CD4-positive, alpha-beta T cell treated with Interleukin-15 for 4 hours (primary cell): ENCODE measurements around the gene SH3RF3.
"Not testable (repeated sequence)": the region's sequence is repeated elsewhere in the genome, so short reads cannot be mapped to it uniquely, and the experiment has no call there.

Source experiments
- DNase-seq: peaks from one replicate; pipeline ENCODE4 v3.0.0-alpha.2; 2020; ENCODE audit warnings: low spot score

The SH3RF3 gene

DNA sequence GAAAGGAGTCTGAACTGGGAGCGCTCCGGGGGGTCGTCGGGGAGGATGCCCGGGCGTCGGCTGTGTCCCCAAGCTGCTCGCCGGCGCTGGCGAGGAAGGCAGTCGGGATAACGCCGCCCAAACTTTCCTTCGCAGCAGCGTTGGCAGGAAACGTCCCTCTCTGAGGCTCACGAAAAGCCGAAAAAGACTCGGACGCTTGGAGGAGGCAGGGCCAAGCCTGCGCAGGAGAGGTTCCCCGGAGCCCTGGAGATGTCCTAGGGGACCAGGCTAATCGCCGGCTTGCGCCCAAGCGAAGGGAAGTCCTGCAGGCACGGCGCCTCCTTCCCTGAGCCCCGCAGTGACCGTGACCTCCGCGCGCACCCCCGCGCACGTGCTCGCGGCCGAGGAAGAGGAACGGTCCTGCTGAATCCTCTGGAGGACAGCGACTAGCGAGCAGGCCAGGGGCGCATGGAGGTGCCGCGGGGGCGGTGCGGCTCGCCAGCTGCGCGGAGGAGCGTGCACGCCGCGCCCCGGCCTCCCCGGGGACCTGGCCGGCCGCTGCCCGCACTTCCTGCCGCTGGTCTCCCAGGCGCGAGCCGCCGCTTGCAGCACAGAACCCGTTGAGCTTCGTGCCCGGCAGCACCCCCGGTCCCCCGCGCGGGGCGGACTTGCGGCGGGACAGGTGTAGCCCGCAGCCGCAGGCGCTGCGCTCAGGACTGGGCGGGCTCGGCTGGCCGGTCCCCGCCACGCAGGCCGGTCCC, at the start of gene SH3RF3:
Gene SH3RF3 (plus strand): TSS at position 590 of the 740 bp plus-strand sequence.
- DNase-seq = no peak

DNA sequence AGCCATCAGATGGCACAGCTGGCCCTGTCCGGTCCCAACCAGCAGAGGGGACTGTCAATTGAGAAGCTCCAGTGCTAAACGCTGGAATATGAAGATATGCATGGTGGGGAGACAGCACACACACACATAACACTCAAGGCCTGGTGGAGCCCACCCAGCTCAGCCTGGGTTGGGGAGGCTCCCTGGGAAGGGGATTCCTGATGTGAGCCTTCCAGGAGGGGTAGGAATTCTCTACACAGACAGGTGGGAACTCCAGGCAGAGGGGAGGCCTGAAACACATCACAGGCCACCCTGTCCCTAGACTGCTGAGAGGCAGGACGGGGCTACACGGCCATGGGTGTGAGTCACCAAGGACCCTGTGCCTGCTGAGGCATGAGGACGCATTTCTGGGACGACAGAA, 49.4 kb upstream of the SH3RF3 start:
- DNase-seq = no peak

DNA sequence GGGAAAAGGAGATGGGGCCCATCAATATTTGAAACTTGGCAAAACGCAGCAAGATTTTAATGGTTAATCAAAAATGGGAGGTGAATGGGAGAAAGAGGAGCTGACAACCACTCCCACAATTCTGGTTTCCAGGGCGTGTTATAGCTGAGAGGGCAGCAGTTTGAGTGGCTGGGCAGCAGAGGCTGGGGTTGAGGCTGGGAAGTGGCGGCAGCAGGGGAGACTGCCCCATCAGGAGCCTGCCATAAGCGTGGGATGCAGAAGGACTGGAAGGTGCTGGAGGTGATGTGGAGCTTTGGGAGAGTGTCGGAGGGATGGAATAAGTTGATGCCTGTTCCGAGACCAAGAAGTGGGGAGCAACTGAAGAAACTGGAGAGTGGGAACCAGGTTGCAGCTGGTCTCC, 48.9 kb upstream of the SH3RF3 start:
- DNase-seq = no peak

DNA sequence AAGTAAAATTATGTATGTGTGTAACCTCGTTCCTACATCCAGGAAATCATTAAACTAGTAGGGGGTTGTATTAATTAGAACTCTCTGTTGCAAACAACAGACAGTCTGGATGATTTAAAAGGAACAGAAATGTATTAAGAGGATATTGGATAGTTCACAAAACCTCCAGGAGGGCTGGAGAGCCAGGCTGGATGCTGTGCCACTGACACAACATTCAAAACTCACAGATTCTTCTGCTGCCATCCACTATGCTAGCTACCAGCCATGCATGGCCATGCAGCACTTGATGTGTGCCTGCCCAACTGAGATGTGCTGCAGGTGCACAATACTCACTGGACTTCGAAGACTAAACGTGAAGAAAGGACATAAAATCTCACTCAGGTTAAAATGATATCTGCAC, 48.2 kb upstream of the SH3RF3 start:
- no peak for DNase-seq

DNA sequence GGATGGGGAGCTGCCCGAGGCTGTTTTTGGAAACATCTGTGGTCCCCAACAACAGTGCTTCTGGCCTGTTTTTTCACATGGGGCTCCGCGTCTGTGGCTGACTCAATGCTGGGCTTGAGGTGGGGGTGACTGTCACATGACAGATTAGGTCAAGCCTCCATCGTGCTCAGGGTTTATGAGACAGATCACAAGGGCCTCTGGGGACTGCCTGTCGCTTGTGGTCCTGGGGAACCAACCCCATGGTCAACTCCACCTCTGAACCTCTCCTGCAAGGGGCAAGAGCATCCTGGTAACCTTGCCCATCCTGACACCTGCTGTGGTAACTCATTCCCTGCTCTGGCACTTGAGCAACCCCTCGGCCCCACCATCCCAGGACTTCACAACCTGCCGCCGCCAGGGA, 47.6 kb upstream of the SH3RF3 start:
- DNase-seq = no peak

DNA sequence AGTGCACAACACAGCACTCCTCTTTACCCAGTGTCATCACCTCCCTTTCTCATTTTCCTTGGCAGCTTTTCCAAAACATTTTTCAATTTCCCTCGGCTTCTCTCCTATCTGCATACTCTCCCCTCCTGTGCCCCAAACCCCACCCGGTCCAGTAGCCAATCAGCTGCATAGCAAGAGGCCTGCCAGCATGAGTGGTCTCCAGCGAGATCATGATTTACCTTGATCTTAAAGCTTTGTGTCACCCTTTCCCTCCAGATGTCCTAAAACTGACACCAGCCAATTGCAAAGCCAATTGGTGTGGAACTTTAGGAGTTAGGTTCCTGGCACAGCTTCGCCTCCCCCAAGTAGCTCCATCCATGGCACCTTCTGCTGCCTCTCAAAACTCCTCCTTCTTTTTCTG, 45.2 kb upstream of the SH3RF3 start:
- no peak for DNase-seq

DNA sequence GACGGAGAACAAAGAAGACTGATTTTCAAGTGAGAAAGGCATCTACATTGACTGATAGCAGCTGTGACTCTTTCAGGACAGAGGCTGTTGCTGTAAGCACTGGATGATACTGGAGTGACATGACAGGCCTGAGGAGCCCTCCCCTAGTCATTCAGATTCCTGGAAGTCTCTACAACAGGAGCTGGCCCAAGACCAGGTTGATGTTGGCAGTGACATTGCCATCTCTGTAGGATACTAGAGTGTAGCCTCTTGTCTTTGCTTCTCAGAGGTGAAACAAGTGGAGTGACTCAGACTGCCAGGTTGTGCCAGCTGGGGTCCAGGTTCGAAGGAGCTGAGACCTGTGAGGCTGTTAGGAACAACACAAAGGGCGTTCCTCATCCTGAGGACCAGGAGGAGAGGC, 44.7 kb upstream of the SH3RF3 start:
- no peak for DNase-seq

DNA sequence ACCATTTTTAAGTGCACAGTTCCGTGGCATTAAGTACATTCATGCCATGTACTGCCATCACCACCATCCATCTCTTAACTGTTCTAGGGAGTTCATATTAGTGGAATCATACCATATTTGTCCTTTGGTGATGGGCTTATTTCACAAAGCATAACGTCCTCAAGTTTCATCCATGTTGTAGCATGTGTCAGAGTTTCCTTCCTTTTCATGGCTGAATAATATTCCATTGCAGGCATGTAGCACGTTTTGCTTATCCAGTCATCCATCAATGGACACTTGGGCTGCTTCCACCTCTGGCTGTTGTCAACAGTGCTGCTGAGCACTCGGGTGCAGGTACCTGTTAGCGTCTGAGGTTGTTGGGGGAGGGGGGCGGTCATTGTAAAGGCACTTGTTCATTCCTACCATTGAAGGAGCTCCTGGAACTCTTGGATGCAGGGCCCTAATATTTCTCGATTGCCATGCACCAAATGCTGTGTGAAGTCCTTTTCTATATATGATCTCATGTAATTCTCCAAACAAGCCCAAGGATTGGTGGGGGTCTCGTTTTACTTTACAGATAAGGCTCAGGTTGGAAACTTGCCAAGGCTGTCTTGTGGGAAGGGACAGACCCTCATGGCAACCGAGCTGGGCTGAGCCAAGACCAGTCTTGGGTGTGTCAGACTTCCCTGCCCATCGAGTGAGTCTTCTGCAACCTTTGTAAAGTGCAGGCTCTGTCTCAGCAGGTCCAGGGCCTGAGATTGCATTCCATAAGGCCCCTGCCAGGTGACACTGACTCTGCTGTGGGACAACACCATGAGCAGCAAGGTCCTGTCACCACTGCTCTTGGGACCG, 42.9 kb upstream of the SH3RF3 start:
- no peak for DNase-seq

DNA sequence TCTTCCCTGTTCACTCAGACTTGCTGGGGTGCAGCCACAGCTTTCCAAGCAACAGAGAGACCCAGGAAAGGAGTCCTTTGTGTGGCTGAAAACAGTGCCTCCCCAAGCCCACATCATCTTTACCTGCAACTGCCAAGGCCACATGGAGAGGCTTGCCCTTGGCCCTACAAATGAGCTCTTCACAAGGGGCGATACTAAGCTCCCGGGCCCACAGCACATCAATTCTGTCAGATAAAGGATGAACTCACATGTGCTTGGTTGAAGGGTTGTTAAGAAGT, 42.3 kb upstream of the SH3RF3 start:
- no peak for DNase-seq

DNA sequence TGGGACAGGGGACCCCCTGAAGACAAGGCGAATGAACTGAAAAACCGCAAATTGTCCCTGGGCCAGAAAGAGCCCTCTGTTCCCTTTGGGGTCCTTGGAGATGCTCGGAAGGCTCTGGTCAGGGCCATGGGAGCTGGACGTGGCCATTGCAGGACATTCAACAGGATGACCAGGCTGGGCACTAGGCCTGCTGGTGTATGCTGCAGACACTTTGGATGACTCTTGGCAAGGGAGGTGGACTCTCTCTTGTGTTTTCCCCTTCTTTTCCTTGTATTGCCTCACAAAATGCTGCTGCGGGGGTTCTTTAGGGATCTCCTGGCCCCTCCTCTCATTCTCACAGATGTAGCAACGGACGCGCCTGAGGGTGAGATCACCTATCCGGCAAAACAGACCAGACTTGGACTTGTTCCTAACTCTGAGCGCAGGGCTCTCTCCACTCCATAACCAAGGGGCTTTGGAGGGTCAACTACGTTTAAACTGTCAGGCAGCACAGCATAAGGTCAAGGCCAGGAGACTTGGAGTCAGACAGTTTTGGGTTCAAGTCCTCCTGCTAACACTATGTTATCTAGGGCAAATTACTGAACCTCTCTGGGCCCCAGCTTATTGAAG, 41.8 kb upstream of the SH3RF3 start:
- DNase-seq = no peak

DNA sequence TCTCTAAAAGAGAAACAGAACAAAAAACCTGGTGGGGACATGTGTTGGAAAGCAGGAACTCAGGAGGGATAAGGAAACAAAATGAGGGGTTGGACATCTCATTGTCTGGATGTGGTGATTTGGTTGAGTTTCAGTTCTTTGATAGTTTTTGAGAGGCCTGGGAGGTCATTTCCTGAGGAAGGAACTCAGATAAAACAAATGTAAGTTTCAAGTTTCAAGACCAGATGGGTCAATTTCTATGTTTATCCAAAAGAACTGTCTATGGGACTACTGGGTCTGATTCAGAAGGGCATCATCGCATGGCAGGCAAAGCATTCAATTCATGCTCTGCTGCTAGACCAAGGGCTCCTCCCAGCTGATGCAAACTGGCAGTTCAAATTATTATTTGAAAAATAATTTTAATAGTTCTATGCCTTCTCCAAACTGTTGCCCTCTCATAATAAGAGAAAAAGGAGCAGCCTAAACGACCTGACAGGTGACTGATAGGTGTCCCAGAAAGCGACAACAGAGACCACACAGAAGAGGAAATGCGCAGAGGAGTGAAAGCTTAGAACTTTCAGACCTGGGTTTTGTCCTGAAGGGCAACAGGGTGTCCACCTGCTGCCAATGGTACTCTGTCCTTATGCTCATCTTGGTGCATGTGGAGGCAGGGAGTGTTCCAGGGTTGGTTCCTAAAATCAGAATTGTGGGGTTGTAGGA, 39.3 kb upstream of the SH3RF3 start:
- DNase-seq = no peak

DNA sequence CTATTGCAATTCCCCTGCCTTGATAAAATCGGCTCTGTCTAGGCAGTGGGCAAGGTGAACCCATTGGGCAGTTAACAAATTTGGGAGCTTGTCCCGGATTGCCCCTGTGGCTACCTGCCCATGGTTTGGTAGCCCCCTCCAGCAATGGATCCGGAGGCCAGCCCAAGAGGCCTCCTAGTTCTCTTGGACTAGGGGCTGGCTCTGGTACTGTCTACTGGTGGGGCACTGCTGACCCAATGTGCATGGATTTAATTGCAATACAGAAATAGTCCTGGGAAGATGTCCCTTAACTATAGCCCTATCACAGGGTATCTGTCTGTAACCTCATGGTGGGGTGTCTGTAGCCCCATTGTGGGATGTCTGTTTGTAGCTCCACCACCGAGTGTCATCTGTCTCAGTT, 37.5 kb upstream of the SH3RF3 start:
- DNase-seq = no peak

DNA sequence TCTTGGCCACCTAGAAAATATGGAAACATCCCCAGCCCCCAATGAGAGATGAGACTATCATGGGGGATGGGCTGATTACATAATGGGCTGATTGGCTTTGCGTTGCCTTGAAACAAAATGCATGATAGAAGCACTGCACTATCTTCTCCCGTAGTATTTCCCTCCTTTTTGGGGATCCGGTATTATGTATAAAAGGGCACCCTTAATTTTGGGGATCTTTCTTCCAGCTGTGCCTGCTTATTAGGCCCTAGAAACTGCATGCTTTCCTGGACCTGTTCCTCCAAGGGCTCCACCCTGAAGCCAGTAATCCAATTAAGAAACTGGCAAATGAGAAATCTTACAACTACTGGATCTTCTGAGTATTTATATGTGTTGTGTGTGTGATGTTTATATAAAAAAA, 34.9 kb upstream of the SH3RF3 start:
- DNase-seq = no peak

DNA sequence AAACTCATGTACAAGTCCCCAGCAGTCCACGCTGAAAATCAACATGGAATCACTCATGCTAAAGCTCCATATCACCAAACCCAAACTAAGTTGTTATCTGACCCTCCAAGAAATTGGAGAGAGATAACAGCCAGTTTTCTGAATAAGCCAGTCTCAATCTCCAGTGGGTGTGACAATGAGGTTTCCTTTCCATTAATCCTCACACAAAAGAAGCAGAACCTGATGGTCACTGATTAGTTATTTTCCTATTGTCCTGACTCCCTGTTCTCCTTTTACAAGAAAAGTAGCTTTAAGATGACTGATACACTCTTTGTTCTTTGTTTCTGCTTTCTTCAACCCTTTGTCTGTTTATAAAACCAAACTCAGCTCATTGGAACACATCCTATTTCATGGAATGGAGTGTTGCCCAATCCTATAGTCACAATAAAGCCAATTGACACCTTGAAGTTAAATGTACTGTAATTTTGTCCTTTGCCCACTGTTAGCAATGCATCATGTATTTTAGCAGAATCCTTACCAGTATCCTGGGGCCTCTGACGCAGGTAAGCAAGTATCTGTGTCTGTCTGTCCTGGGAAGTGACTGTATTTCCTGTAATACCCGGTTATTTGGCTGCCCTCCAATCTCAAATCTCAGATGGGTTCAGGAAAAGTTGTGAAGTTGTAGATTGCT, 30.6 kb upstream of the SH3RF3 start:
- DNase-seq = no peak

DNA sequence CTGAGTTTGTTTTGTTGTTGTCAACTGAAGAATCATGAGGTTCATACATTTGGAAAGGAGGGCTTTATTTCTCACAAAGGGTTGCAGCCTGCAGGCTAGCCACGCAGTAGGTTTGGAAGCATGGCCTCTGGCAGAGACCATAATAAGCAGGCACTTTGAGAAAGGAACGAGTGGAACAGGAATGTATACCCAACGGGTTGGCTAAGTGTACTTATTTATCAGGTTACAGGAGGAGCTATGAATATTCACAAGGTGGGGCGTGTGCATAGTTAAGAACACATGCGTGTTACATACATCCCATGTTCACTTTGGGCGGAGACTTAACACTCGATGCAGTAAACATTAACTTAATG, 30.1 kb upstream of the SH3RF3 start:
- no peak for DNase-seq

DNA sequence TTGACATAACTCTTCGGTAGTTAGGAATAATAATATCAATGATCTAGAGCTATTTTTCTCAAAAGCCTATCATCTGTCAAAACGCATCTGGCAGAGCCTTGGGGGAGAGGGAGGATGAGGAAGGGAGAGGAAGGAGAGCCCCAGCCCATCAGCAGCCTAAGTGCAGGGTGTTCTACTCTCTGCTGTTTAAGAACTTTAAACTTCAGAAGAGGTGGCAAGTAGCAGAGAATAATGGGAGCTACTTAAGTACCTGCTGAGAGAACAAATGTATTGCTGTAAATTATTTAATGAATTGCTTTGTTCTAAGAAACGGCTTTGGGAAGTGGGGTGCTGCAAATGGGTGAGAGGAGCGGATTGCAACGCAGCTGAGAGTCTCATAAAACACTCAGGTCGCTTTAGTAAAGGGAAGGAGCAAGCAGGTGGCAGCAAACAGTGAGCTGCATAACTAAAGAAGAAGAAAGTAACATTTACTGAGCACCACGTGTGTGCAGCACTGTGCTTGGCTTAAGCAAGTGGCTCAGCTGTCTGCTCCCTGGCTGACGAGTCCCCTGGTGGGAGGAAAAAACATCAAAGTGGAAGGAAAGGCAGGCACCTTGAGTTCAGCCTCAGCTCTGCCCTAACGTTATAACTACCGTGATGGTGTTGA, 26.3 kb upstream of the SH3RF3 start:
- DNase-seq = no peak

DNA sequence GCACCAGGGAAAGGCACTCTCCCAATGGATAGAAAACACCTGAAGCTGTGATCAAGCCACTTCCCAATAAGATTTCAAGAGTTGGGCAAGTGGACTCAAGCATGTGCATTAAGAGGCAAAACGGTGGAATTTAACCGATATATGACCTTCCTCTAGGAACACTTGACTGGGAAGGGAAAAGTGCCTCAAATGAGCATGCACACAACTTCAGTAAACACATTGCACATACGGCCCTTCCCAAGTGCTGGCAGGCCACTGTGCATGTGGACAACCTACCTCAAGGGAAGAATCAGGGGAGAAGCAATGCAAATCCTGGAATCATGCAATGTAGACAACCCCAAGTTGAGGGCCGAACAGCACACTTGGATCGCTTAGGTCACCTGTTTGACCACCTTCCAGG, 23.9 kb upstream of the SH3RF3 start:
- no peak for DNase-seq

DNA sequence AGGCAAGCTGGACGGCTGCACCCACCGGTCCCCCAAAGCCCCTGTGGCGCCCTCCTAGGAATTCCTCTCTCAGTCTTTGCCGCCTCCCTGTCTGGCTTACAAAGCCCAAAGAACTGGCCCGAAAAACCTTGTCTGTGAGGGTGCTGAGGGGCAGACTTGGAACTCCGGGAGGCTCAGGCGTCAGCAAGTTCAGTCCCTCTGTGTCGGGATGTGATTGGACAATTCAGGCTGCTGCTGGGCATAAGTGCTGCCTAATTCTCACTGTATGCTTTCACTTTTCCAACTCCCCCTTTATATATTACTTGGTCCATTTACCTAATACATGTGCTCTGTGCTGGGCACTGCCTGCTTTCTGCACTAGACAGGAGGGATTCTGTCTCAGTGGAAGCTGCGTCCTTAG, 20.3 kb upstream of the SH3RF3 start:
- DNase-seq = no peak

DNA sequence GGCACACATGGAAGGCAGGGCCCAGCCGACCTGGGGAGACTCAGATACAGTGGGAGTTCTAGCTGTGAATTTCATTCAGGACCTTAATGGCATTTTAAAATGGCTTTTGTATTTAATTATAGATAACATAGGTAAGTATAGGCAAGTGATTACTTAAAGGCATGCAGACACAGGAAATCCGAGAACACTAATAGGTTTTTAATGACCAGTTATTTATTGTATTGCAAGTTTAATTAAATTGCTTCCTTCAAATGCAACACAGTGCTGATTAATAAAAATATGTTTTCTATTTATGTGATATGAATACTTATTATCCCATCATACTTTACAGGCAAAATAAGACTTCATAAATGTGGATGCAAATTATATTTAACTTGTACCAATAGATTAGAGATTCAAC, 19.7 kb upstream of the SH3RF3 start:
- no peak for DNase-seq

DNA sequence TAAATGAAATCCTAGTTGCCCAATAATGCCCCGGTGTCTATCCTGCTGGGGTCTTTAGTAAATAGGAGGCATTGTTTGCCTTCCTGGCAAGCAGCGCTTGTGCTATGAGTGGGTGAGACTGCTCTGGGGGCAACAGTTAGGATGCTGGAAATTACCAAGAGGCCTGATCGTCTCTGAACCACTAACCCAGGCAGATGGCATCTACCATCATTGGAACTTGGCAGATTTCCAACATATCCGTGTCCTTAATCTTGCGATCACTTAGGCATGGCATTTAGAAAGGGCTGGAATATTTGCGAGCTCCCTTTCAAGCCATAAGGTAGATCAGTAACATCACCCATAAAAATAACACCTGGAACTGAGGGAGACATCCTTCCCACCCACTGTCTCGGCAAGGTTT, 18.8 kb upstream of the SH3RF3 start:
- DNase-seq = no peak

DNA sequence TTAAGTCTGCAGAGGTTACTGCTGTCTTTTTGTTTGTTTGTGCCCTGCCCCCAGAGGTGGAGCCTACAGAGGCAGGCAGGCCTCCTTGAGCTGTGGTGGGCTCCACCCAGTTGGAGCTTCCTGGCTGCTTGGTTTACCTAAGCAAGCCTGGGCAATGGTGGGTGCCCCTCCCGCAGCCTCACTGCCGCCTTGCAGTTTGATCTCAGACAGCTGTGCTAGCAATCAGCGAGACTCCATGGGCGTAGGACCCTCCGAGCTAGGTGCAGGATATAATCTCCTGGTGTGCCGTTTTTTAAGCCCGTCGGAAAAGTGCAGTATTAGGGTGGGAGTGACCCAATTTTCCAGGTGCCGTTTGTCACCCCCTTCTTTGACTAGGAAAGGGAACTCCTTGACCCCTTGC, 11.8 kb upstream of the SH3RF3 start:
- DNase-seq = not testable (repeated sequence)

DNA sequence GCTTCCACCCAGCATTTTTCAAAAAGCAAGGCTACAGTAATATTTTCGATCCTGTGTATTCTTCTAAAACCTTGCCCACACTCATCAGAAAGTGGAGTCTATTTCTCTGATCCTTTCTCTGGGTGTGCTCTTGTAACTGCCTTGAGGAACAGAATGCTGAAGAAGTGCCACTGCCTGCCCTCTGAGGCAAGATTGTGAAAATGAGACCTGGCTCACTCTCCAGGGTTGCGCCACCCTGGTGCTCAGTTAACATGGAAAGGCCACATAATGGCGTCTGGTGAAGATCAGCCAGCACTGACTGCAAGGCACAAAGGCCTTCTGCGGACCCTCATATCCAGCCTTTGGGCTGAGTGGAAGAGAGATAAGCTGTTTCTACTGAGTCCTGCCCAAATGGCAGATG, 11.2 kb upstream of the SH3RF3 start:
- DNase-seq = no peak
